Testis (tissue), 2 donors: ENCODE data around the gene GFPT1.

Experiments used
- POLR2A ChIP-seq: fragments of 450-650 bp; IDR thresholded peaks from one replicate; pipeline ENCODE4 v1.6.1; 2017; ENCODE audit warnings: antibody characterized with exemption, mild to moderate bottlenecking, moderate library complexity
- TF ChIP-seq, protein P1 (sequence below), 3 experiments: fragments of 450-650 bp in 2 of 3; fragments of 200-600 bp in 1 of 3; sonication (generic) in 1 of 3; IDR thresholded peaks; one replicate each; pipeline ENCODE4 v1.5.1; 2016 to 2019; ENCODE audit warnings: antibody characterized with exemption in 3 of 3, mild to moderate bottlenecking in 2 of 3, moderate library complexity in 1 of 3

DNA sequence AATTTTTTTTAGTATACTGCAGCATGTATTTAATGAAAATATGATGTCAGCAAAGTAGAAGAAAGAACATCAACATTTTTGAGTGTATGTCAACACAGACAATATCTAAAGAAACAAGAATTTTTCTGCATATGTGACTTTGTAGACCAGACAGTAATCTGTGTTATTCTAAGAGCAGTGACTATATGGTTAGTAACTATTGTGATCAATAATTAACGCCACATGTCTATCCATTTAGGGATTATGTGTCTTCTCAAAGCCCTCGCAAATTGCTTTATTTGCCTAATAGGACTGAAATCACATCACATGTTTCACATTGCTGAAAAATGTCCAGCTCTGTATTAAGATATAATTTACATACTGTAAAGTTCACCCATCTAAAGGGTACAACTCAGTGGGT lies 107.8 kb downstream of the GFPT1 start:
- TF ChIP-seq, protein P1, sequence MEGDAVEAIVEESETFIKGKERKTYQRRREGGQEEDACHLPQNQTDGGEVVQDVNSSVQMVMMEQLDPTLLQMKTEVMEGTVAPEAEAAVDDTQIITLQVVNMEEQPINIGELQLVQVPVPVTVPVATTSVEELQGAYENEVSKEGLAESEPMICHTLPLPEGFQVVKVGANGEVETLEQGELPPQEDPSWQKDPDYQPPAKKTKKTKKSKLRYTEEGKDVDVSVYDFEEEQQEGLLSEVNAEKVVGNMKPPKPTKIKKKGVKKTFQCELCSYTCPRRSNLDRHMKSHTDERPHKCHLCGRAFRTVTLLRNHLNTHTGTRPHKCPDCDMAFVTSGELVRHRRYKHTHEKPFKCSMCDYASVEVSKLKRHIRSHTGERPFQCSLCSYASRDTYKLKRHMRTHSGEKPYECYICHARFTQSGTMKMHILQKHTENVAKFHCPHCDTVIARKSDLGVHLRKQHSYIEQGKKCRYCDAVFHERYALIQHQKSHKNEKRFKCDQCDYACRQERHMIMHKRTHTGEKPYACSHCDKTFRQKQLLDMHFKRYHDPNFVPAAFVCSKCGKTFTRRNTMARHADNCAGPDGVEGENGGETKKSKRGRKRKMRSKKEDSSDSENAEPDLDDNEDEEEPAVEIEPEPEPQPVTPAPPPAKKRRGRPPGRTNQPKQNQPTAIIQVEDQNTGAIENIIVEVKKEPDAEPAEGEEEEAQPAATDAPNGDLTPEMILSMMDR (IDR thresholded peaks at IDR 0.05), result no peak
- TF ChIP-seq POLR2A, result no peak
